WERI-Rb-1 (cell line): ENCODE results near the gene SLC7A6.

ENCODE experiments used
- DNase-seq: peaks from one replicate; pipeline ENCODE4 v3.0.0-alpha.2; 2020
- H3K27ac ChIP-seq: fragments of 250-450 bp; sonication (Bioruptor Pico); 2 replicates; pipeline ENCODE4 v1.5.1; 2020; ENCODE audit warnings: mild to moderate bottlenecking, moderate library complexity
- H3K27me3 ChIP-seq: fragments of 250-450 bp; sonication (Bioruptor Pico); 2 replicates; pipeline ENCODE4 v1.5.1; 2021; ENCODE audit warnings: mild to moderate bottlenecking, low read depth, moderate library complexity; ENCODE audit not compliant: insufficient read depth, severe bottlenecking
- H3K36me3 ChIP-seq: fragments of 250-450 bp; sonication (Bioruptor Pico); 2 replicates; pipeline ENCODE4 v1.5.1; 2020; ENCODE audit warnings: mild to moderate bottlenecking, moderate library complexity
- H3K4me3 ChIP-seq: 2 replicates; pipeline ENCODE4 v1.5.1; 2011; ENCODE audit warnings: low read depth, mild to moderate bottlenecking, control low read depth, low read length
- H3K9me3 ChIP-seq: fragments of 250-450 bp; sonication (Bioruptor Pico); 2 replicates; pipeline ENCODE4 v1.5.1; 2021; ENCODE audit warnings: mild to moderate bottlenecking, moderate library complexity; ENCODE audit not compliant: severe bottlenecking
- CTCF ChIP-seq: IDR thresholded peaks from 2 replicates; pipeline ENCODE4 v1.5.1; 2011; ENCODE audit warnings: low read depth, mild to moderate bottlenecking, control low read depth, inconsistent platforms, low read length

Gene SLC7A6

DNA sequence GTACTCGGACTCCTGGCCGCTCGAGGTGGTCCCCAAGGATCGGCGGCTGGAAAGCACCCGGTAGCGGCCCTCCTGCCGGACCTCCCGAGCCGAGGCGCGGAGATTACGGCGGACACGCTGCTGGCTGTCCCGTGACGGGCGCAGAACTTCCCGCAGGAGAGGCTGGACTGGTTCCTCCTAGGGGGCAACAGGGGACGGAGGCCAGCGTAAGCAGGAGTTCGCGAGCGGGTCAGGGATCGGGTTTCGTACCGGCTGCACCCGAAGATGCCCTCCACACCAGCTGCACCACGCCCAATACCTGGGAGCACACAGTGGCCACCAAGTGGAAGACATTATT lies 46.1 kb downstream of the SLC7A6 start:
- no peak for TF ChIP-seq CTCF
- no peak for DNase-seq
- Histone ChIP-seq H3K4me3 (peak overlapping the region; percentile 98), H3K27me3 (no peaks in the 10 kb centered on the region), H3K36me3 (peaks cover 31% of the 10 kb centered on the region), H3K27ac (peak overlapping the region; percentile 89), H3K9me3 (no peaks in the 10 kb centered on the region)

DNA sequence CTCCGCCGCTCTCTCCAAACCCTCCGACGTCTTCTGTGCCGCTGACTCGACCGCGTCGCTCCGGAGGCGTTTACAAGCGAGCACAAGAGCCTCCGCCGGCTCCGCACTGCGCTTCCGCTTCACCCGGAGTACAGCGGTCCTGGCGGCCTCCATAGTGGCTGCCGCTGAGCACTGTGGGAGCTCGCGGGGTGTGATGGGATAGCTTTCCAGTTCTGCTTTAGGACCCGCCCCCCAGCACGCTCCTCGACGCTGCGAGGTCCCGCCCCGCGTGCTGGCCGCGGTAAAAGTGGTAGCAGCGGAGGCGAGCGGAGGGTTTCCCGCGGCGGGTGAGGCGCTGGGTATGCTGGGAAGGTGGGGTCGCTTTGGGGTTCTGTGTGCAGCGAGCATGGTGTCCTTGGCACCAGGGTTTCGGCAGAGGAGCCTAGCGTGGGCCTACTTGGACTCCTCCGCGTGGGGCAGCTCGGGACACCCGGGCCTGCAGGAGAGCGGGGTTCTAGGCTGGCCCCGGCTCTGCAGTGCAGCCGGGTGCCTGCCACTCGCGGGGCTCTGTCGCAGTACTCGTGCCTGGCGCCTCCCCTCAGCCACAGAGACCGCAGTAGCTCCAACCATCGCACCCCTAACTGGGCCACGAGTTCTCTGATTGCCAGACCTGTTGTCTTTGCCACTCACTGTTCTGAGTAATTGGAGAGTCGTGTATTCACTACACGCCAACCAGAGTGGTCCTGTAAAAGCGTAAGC lies 46.6 kb downstream of the SLC7A6 start, which contains the start of the genes PRMT7 and SLC7A6OS:
PRMT7 (plus strand) TSS at position 246 of the 738 bp plus-strand sequence. CDS start 4,961 bp downstream, outside the sequence.
SLC7A6OS (minus strand) TSS at position 173 of the 738 bp plus-strand sequence; CDS start at position 153, 20 bp downstream.
- H3K27ac ChIP-seq, result peak within 1 kb of the TSS; percentile 89
- TF ChIP-seq CTCF, result no peak
- DNase-seq, result peak; percentile 93
- peaks cover 33% of the 10 kb centered on the region for H3K36me3 ChIP-seq
- peak within 1 kb of the TSS; percentile 98 for H3K4me3 ChIP-seq
- no peaks in the 10 kb centered on the region for H3K27me3 ChIP-seq
- H3K9me3 ChIP-seq, result no peaks in the 10 kb centered on the region

DNA sequence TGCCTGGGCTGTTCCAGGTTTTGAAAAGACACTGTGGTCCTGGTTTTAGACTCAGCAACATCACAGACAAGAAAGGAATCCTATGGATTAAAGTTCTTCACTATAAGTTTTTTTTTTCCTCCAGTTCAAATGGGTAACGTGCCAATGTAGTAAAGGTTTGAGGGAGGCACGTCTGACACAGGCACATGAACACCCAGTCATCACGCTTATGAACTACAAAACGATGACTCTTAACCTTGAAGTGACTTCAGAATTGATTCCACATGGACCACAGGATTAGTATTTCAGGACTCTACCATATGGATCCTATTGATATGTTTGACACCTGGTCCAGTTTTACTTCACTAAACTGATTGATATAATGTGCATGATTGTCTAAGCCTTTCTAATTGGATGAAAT lies 48.8 kb downstream of the SLC7A6 start:
- H3K36me3 ChIP-seq, result peaks cover 26% of the 10 kb centered on the region
- no peak overlapping the region for H3K4me3 ChIP-seq
- H3K27ac ChIP-seq, result peak overlapping the region; percentile 70
- peak; percentile 17 for DNase-seq
- H3K9me3 ChIP-seq, result no peaks in the 10 kb centered on the region
- no peaks in the 10 kb centered on the region for H3K27me3 ChIP-seq
- no peak for TF ChIP-seq CTCF

- no peak overlapping the region for H3K27ac ChIP-seq
- no peaks in the 10 kb centered on the region for H3K27me3 ChIP-seq
- no peak for TF ChIP-seq CTCF
- peaks cover 52% of the 10 kb centered on the region for H3K36me3 ChIP-seq
- no peaks in the 10 kb centered on the region for H3K9me3 ChIP-seq
- no peak for DNase-seq
- H3K4me3 ChIP-seq, result no peak overlapping the region
These were observed 55.0 kb downstream of the SLC7A6 start for GRCh38 chr16:68319185-68319908.

GRCh38 chr16:68324336-68324735 lies 60.0 kb downstream of the SLC7A6 start:
- no peak for DNase-seq
- H3K36me3 ChIP-seq, result peaks cover 41% of the 10 kb centered on the region

More at GRCh38 chr16:68324336-68324735, 60.0 kb downstream of the SLC7A6 start:
- no peaks in the 10 kb centered on the region for H3K9me3 ChIP-seq
- H3K27ac ChIP-seq, result no peak overlapping the region
- no peak overlapping the region for H3K4me3 ChIP-seq
- no peaks in the 10 kb centered on the region for H3K27me3 ChIP-seq
- no peak for TF ChIP-seq CTCF
